SK-N-SH treated with all-trans-retinoic acid at 6 μM for 48 hours (cell line): ENCODE measurements around the gene PSME1.

Experiments
- ARNTL ChIP-seq: fragments of 450-650 bp; formaldehyde crosslinking; IDR thresholded peaks from 2 replicates; pipeline ENCODE4 v1.5.0; 2020; ENCODE audit warnings: low read depth, mild to moderate bottlenecking, moderate library complexity, borderline replicate concordance
- BACH2 ChIP-seq: fragments of 250-450 bp; sonication (Bioruptor Pico); IDR thresholded peaks from 2 replicates; pipeline ENCODE4 v1.9.0; 2021; ENCODE audit warnings: mild to moderate bottlenecking, borderline replicate concordance
- PATZ1 ChIP-seq: fragments of 250-450 bp; sonication (Bioruptor Pico); IDR thresholded peaks from 2 replicates; pipeline ENCODE4 v1.8.0; 2020; ENCODE audit warnings: mild to moderate bottlenecking, moderate library complexity, borderline replicate concordance
- PPARA ChIP-seq: fragments of 250-450 bp; sonication (Bioruptor Pico); IDR thresholded peaks from 2 replicates; pipeline ENCODE4 v1.5.0; 2020; ENCODE audit warnings: mild to moderate bottlenecking, borderline replicate concordance
- RARB ChIP-seq: fragments of 250-450 bp; sonication (Bioruptor Pico); IDR thresholded peaks from 2 replicates; pipeline ENCODE4 v1.8.0; 2021; ENCODE audit warnings: mild to moderate bottlenecking, moderate library complexity
- ZNF565 ChIP-seq: fragments of 450-650 bp; formaldehyde crosslinking; conservative IDR thresholded peaks from 2 replicates; pipeline ENCODE4 v1.5.0; 2020; ENCODE audit warnings: low read depth, mild to moderate bottlenecking, moderate library complexity
- ZNF70 ChIP-seq: fragments of 450-650 bp; formaldehyde crosslinking; IDR thresholded peaks from 2 replicates; pipeline ENCODE4 v1.5.0; 2020; ENCODE audit warnings: mild to moderate bottlenecking, moderate library complexity

GRCh38 chr14:24157331-24157730, 21.3 kb downstream of the PSME1 start:
- TF ChIP-seq ZNF565 (CRISPR knock-in tag) (no peak), PPARA (CRISPR knock-in tag) (no peak), RARB (CRISPR knock-in tag) (no peak), ZNF70 (CRISPR knock-in tag) (no peak), PATZ1 (CRISPR knock-in tag) (no peak), ARNTL (CRISPR knock-in tag) (no peak), BACH2 (no peak)
